Activated naive CD8-positive, alpha-beta T cell treated with anti-CD3 and anti-CD28 coated beads for 36 hours (primary cell): Measurements from ENCODE around the gene PRLHR. TPM values are rescaled to one million over a fixed set of nuclear protein-coding genes. Genes with fewer than 3 reads are reported as not detected.
"Not testable (repeated sequence)": the region's sequence is repeated elsewhere in the genome, so short reads cannot be mapped to it uniquely, and the experiment has no call there.

Experiments used
- DNase-seq: peaks from one replicate; pipeline ENCODE4 v3.0.0; 2021
- H3K27ac Mint-ChIP-seq: one replicate; pipeline ENCODE4 v1.8.0; 2022; ENCODE audit warnings: mild to moderate bottlenecking, moderate library complexity, mixed read lengths
- H3K27me3 Mint-ChIP-seq: one replicate; pipeline ENCODE4 v1.8.0; 2022; ENCODE audit warnings: mild to moderate bottlenecking, mixed read lengths
- H3K36me3 Mint-ChIP-seq: one replicate; pipeline ENCODE4 v1.8.0; 2021; ENCODE audit warnings: mild to moderate bottlenecking, mixed read lengths
- H3K4me1 Mint-ChIP-seq: one replicate; pipeline ENCODE4 v1.8.0; 2021; ENCODE audit warnings: mixed read lengths
- H3K4me3 Mint-ChIP-seq: one replicate; pipeline ENCODE4 v1.8.0; 2022; ENCODE audit warnings: mild to moderate bottlenecking, moderate library complexity, mixed read lengths
- H3K9me3 Mint-ChIP-seq: one replicate; pipeline ENCODE4 v1.8.0; 2022; ENCODE audit warnings: mixed read lengths
- total RNA-seq, 2 experiments: library from RNA; stranded (reverse); gene quantifications; one replicate each; pipeline ENCODE4 v1.2.3, GENCODE V29; 2021

PRLHR gene
- not detected for total RNA-seq

- Mint-ChIP-seq H3K36me3 (peaks cover 4% of the 10 kb centered on the region), H3K4me1 (peaks cover 9% of the 10 kb centered on the region), H3K9me3 (peaks cover 2% of the 10 kb centered on the region), H3K4me3 (no peak within 1 kb of the TSS), H3K27me3 (peaks cover 53% of the 10 kb centered on the region), H3K27ac (no peak within 1 kb of the TSS)
- DNase-seq, result peak; percentile 11
Observed at GRCh38 chr10:118595598-118596425, at the start of gene PRLHR. TSS of gene PRLHR (minus strand) at chr10:118595648. CDS start at chr10:118595244, 404 bp downstream.

- Mint-ChIP-seq H3K36me3 (peaks cover 3% of the 10 kb centered on the region), H3K4me1 (no peaks in the 10 kb centered on the region), H3K9me3 (peaks cover 6% of the 10 kb centered on the region), H3K27me3 (no peaks in the 10 kb centered on the region), H3K27ac (no peak overlapping the region), H3K4me3 (no peak overlapping the region)
- DNase-seq, result no peak
Observed at GRCh38 chr10:118642228-118642627, 46.8 kb upstream of the PRLHR start.

- Mint-ChIP-seq H3K36me3 (peaks cover 3% of the 10 kb centered on the region), H3K27ac (no peak overlapping the region), H3K4me1 (no peaks in the 10 kb centered on the region), H3K27me3 (no peaks in the 10 kb centered on the region), H3K9me3 (peaks cover 6% of the 10 kb centered on the region), H3K4me3 (no peak overlapping the region)
- DNase-seq, result no peak
Observed at GRCh38 chr10:118638680-118639079, 43.2 kb upstream of the PRLHR start.

- H3K27ac Mint-ChIP-seq, result no peak overlapping the region
- no peaks in the 10 kb centered on the region for H3K27me3 Mint-ChIP-seq
- no peaks in the 10 kb centered on the region for H3K4me1 Mint-ChIP-seq
- H3K36me3 Mint-ChIP-seq, result peaks cover 3% of the 10 kb centered on the region
- no peak overlapping the region for H3K4me3 Mint-ChIP-seq
- DNase-seq, result no peak
- peaks cover 6% of the 10 kb centered on the region for H3K9me3 Mint-ChIP-seq
Observed at GRCh38 chr10:118635674-118636402, 40.4 kb upstream of the PRLHR start.

GRCh38 chr10:118633786-118634185, 38.3 kb upstream of the PRLHR start:
- Mint-ChIP-seq H3K27me3 (no peaks in the 10 kb centered on the region), H3K4me3 (no peak overlapping the region), H3K9me3 (no peaks in the 10 kb centered on the region), H3K4me1 (no peaks in the 10 kb centered on the region), H3K36me3 (no peaks in the 10 kb centered on the region), H3K27ac (no peak overlapping the region)
- DNase-seq, result no peak

GRCh38 chr10:118629211-118629610, 33.8 kb upstream of the PRLHR start:
- Mint-ChIP-seq H3K4me3 (no peak overlapping the region), H3K27ac (no peak overlapping the region), H3K36me3 (no peaks in the 10 kb centered on the region), H3K9me3 (no peaks in the 10 kb centered on the region), H3K4me1 (no peaks in the 10 kb centered on the region), H3K27me3 (no peaks in the 10 kb centered on the region)
- DNase-seq, result no peak

GRCh38 chr10:118628397-118628796, 32.9 kb upstream of the PRLHR start:
- Mint-ChIP-seq H3K27ac (no peak overlapping the region), H3K4me1 (no peaks in the 10 kb centered on the region)
- DNase-seq, result no peak

GRCh38 chr10:118626953-118627352, 31.5 kb upstream of the PRLHR start:
- DNase-seq, result no peak
- H3K36me3 Mint-ChIP-seq, result no peaks in the 10 kb centered on the region
- H3K27me3 Mint-ChIP-seq, result no peaks in the 10 kb centered on the region
- no peaks in the 10 kb centered on the region for H3K4me1 Mint-ChIP-seq
- no peaks in the 10 kb centered on the region for H3K9me3 Mint-ChIP-seq
- no peak overlapping the region for H3K4me3 Mint-ChIP-seq
- H3K27ac Mint-ChIP-seq, result no peak overlapping the region

More at GRCh38 chr10:118628397-118628796, 32.9 kb upstream of the PRLHR start:
- Mint-ChIP-seq H3K27me3 (no peaks in the 10 kb centered on the region), H3K9me3 (no peaks in the 10 kb centered on the region), H3K4me3 (no peak overlapping the region), H3K36me3 (no peaks in the 10 kb centered on the region)

GRCh38 chr10:118625504-118625903, 30.1 kb upstream of the PRLHR start:
- Mint-ChIP-seq H3K4me1 (peaks cover 8% of the 10 kb centered on the region), H3K4me3 (no peak overlapping the region), H3K27me3 (no peaks in the 10 kb centered on the region), H3K9me3 (no peaks in the 10 kb centered on the region), H3K36me3 (no peaks in the 10 kb centered on the region), H3K27ac (no peak overlapping the region)
- no peak for DNase-seq

GRCh38 chr10:118624747-118625146, 29.3 kb upstream of the PRLHR start:
- Mint-ChIP-seq H3K27me3 (no peaks in the 10 kb centered on the region), H3K4me3 (no peak overlapping the region), H3K9me3 (no peaks in the 10 kb centered on the region), H3K27ac (no peak overlapping the region), H3K4me1 (peaks cover 8% of the 10 kb centered on the region), H3K36me3 (no peaks in the 10 kb centered on the region)
- DNase-seq, result no peak

- H3K27ac Mint-ChIP-seq, result peak overlapping the region; percentile 56
- no peaks in the 10 kb centered on the region for H3K9me3 Mint-ChIP-seq
- H3K36me3 Mint-ChIP-seq, result no peaks in the 10 kb centered on the region
- DNase-seq, result peak; percentile 4
- H3K27me3 Mint-ChIP-seq, result no peaks in the 10 kb centered on the region
- peaks cover 8% of the 10 kb centered on the region for H3K4me1 Mint-ChIP-seq
- H3K4me3 Mint-ChIP-seq, result no peak overlapping the region
Observed at GRCh38 chr10:118621304-118621942, 26.0 kb upstream of the PRLHR start.

- not testable (repeated sequence) for H3K9me3 Mint-ChIP-seq, H3K27me3 Mint-ChIP-seq, H3K4me3 Mint-ChIP-seq, H3K36me3 Mint-ChIP-seq, DNase-seq, H3K4me1 Mint-ChIP-seq, H3K27ac Mint-ChIP-seq
Observed at GRCh38 chr10:118613863-118614262, 18.4 kb upstream of the PRLHR start.

GRCh38 chr10:118610577-118610976, 15.1 kb upstream of the PRLHR start:
- Mint-ChIP-seq H3K36me3 (peaks cover 1% of the 10 kb centered on the region), H3K27ac (no peak overlapping the region), H3K4me3 (no peak overlapping the region), H3K27me3 (no peaks in the 10 kb centered on the region), H3K4me1 (no peaks in the 10 kb centered on the region), H3K9me3 (peaks cover 5% of the 10 kb centered on the region)
- DNase-seq, result no peak

- DNase-seq, result no peak
- H3K4me3 Mint-ChIP-seq, result no peak overlapping the region
Observed at GRCh38 chr10:118607768-118608354, 12.4 kb upstream of the PRLHR start.

GRCh38 chr10:118605694-118606093, 10.2 kb upstream of the PRLHR start:
- Mint-ChIP-seq H3K36me3 (peaks cover 1% of the 10 kb centered on the region), H3K9me3 (peaks cover 5% of the 10 kb centered on the region), H3K4me3 (no peak overlapping the region), H3K27me3 (no peaks in the 10 kb centered on the region), H3K4me1 (no peaks in the 10 kb centered on the region), H3K27ac (no peak overlapping the region)
- DNase-seq, result no peak

More at GRCh38 chr10:118607768-118608354, 12.4 kb upstream of the PRLHR start:
- Mint-ChIP-seq H3K4me1 (no peaks in the 10 kb centered on the region), H3K27ac (no peak overlapping the region), H3K9me3 (peaks cover 5% of the 10 kb centered on the region), H3K36me3 (peaks cover 1% of the 10 kb centered on the region), H3K27me3 (no peaks in the 10 kb centered on the region)
